Measurements from ENCODE around the gene LILRA1.
"Not testable (repeated sequence)": the region's sequence is repeated elsewhere in the genome, so short reads cannot be mapped to it uniquely, and the experiment has no call there.

The LILRA1 gene

GRCh38 chr19:54571715-54572615 is 21.5 kb upstream of the LILRA1 start:
- not testable (repeated sequence) for H3K36me3 ChIP-seq (ENCODE audit: insufficient read depth, low read length); H3K9me3 ChIP-seq (ENCODE audit: control insufficient read depth, insufficient read depth, low read length); H3K9ac ChIP-seq (ENCODE audit: low read depth, low read length); H3K4me1 ChIP-seq (ENCODE audit: insufficient read depth, low read length)

GRCh38 chr19:54572696-54573311 is 20.6 kb upstream of the LILRA1 start:
- Histone ChIP-seq H3K4me1 (ENCODE audit: insufficient read depth, low read length) (no peaks in the 10 kb centered on the region), H3K36me3 (ENCODE audit: insufficient read depth, low read length) (no peaks in the 10 kb centered on the region), H3K9ac (ENCODE audit: low read depth, low read length) (peak overlapping the region; percentile 6; the same call in 1 of the 2 replicates), H3K9me3 (ENCODE audit: control insufficient read depth, insufficient read depth, low read length) (no peaks in the 10 kb centered on the region)

- Histone ChIP-seq H3K9me3 (ENCODE audit: control insufficient read depth, insufficient read depth, low read length) (no peaks in the 10 kb centered on the region), H3K36me3 (ENCODE audit: insufficient read depth, low read length) (no peaks in the 10 kb centered on the region), H3K9ac (ENCODE audit: low read depth, low read length) (peak within 1 kb of the TSS; percentile 6; the same call in 1 of the 2 replicates), H3K4me1 (ENCODE audit: insufficient read depth, low read length) (no peaks in the 10 kb centered on the region)
Measured at GRCh38 chr19:54573330-54573872, 20.0 kb upstream of the LILRA1 start, which contains the start of gene LILRA2. TSS of gene LILRA2 (plus strand) at chr19:54573790. CDS start at chr19:54573879, 89 bp downstream.

GRCh38 chr19:54574051-54574450 is 19.4 kb upstream of the LILRA1 start:
- Histone ChIP-seq H3K36me3 (ENCODE audit: insufficient read depth, low read length) (no peaks in the 10 kb centered on the region), H3K4me1 (ENCODE audit: insufficient read depth, low read length) (no peaks in the 10 kb centered on the region), H3K9ac (ENCODE audit: low read depth, low read length) (no peak overlapping the region), H3K9me3 (ENCODE audit: control insufficient read depth, insufficient read depth, low read length) (no peaks in the 10 kb centered on the region)

GRCh38 chr19:54574527-54575056 is 18.8 kb upstream of the LILRA1 start:
- Histone ChIP-seq H3K9ac (ENCODE audit: low read depth, low read length) (no peak overlapping the region), H3K4me1 (ENCODE audit: insufficient read depth, low read length) (no peaks in the 10 kb centered on the region), H3K36me3 (ENCODE audit: insufficient read depth, low read length) (no peaks in the 10 kb centered on the region), H3K9me3 (ENCODE audit: control insufficient read depth, insufficient read depth, low read length) (no peaks in the 10 kb centered on the region)

- not testable (repeated sequence) for H3K9ac ChIP-seq (ENCODE audit: low read depth, low read length)
Measured at GRCh38 chr19:54575205-54575604, 18.2 kb upstream of the LILRA1 start.

GRCh38 chr19:54576411-54576976 is 16.9 kb upstream of the LILRA1 start:
- H3K9me3 ChIP-seq (ENCODE audit: control insufficient read depth, insufficient read depth, low read length): no peaks in the 10 kb centered on the region
- no peaks in the 10 kb centered on the region for H3K4me1 ChIP-seq (ENCODE audit: insufficient read depth, low read length)
- H3K9ac ChIP-seq (ENCODE audit: low read depth, low read length): no peak overlapping the region
- H3K36me3 ChIP-seq (ENCODE audit: insufficient read depth, low read length): no peaks in the 10 kb centered on the region

More at GRCh38 chr19:54575205-54575604, 18.2 kb upstream of the LILRA1 start:
- not testable (repeated sequence) for H3K9me3 ChIP-seq (ENCODE audit: control insufficient read depth, insufficient read depth, low read length); H3K36me3 ChIP-seq (ENCODE audit: insufficient read depth, low read length); H3K4me1 ChIP-seq (ENCODE audit: insufficient read depth, low read length)

GRCh38 chr19:54577334-54577733 is 16.1 kb upstream of the LILRA1 start:
- no peaks in the 10 kb centered on the region for H3K9me3 ChIP-seq (ENCODE audit: control insufficient read depth, insufficient read depth, low read length)
- H3K36me3 ChIP-seq (ENCODE audit: insufficient read depth, low read length): no peaks in the 10 kb centered on the region
- no peak overlapping the region for H3K9ac ChIP-seq (ENCODE audit: low read depth, low read length)
- no peaks in the 10 kb centered on the region for H3K4me1 ChIP-seq (ENCODE audit: insufficient read depth, low read length)

GRCh38 chr19:54578268-54578667 is 15.2 kb upstream of the LILRA1 start:
- not testable (repeated sequence) for H3K4me1 ChIP-seq (ENCODE audit: insufficient read depth, low read length); H3K9me3 ChIP-seq (ENCODE audit: control insufficient read depth, insufficient read depth, low read length); H3K36me3 ChIP-seq (ENCODE audit: insufficient read depth, low read length); H3K9ac ChIP-seq (ENCODE audit: low read depth, low read length)

GRCh38 chr19:54586397-54586796 is 7.0 kb upstream of the LILRA1 start:
- H3K36me3 ChIP-seq (ENCODE audit: insufficient read depth, low read length): no peaks in the 10 kb centered on the region
- no peaks in the 10 kb centered on the region for H3K9me3 ChIP-seq (ENCODE audit: control insufficient read depth, insufficient read depth, low read length)
- no peak overlapping the region for H3K9ac ChIP-seq (ENCODE audit: low read depth, low read length)
- H3K4me1 ChIP-seq (ENCODE audit: insufficient read depth, low read length): no peaks in the 10 kb centered on the region

- no peaks in the 10 kb centered on the region for H3K36me3 ChIP-seq (ENCODE audit: insufficient read depth, low read length)
Measured at GRCh38 chr19:54587026-54587425, 6.4 kb upstream of the LILRA1 start.

GRCh38 chr19:54593931-54594626 is 647 bp downstream of the LILRA1 start:
- H3K9ac ChIP-seq (ENCODE audit: low read depth, low read length); H3K36me3 ChIP-seq (ENCODE audit: insufficient read depth, low read length); H3K9me3 ChIP-seq (ENCODE audit: control insufficient read depth, insufficient read depth, low read length); H3K4me1 ChIP-seq (ENCODE audit: insufficient read depth, low read length): not testable (repeated sequence)

More at GRCh38 chr19:54587026-54587425, 6.4 kb upstream of the LILRA1 start:
- no peaks in the 10 kb centered on the region for H3K4me1 ChIP-seq (ENCODE audit: insufficient read depth, low read length)
- H3K9me3 ChIP-seq (ENCODE audit: control insufficient read depth, insufficient read depth, low read length): no peaks in the 10 kb centered on the region
- no peak overlapping the region for H3K9ac ChIP-seq (ENCODE audit: low read depth, low read length)

GRCh38 chr19:54594737-54595136 is 1.3 kb downstream of the LILRA1 start:
- Histone ChIP-seq H3K9me3 (ENCODE audit: control insufficient read depth, insufficient read depth, low read length) (no peaks in the 10 kb centered on the region), H3K4me1 (ENCODE audit: insufficient read depth, low read length) (no peaks in the 10 kb centered on the region), H3K36me3 (ENCODE audit: insufficient read depth, low read length) (no peaks in the 10 kb centered on the region), H3K9ac (ENCODE audit: low read depth, low read length) (no peak overlapping the region)

Data from ES-I3 (cell line).